DLD1 (cell line): ENCODE results near the gene KLRC1.
"Not testable (repeated sequence)": the region's sequence is repeated elsewhere in the genome, so short reads cannot be mapped to it uniquely, and the experiment has no call there.

Source experiments
- in situ Hi-C: cut with HindIII; loops from 2 replicates; pipeline ENCODE4 v1.10.0; 2017; ENCODE audit warnings: low sequenced_read_pairs

KLRC1 gene

GRCh38 chr12:10424260-10424899 lies 28.8 kb downstream of the KLRC1 start:
- in situ Hi-C loops, result not testable (repeated sequence)

- in situ Hi-C loops, result not testable (repeated sequence)
These were observed 31.0 kb downstream of the KLRC1 start for GRCh38 chr12:10422159-10422558.

GRCh38 chr12:10420334-10420733 lies 32.8 kb downstream of the KLRC1 start, which contains the start of gene KLRC3:
Gene KLRC3 (minus strand): TSS chr12:10420595. CDS start chr12:10420550, 45 bp downstream.
- in situ Hi-C loops, result not testable (repeated sequence)

- in situ Hi-C loops, result no loop called here
These were observed 43.8 kb downstream of the KLRC1 start, which contains the start of gene KLRC4 for GRCh38 chr12:10409392-10409791. Gene KLRC4 (minus strand): TSS chr12:10409757. CDS start chr12:10409575, 182 bp downstream.

DNA sequence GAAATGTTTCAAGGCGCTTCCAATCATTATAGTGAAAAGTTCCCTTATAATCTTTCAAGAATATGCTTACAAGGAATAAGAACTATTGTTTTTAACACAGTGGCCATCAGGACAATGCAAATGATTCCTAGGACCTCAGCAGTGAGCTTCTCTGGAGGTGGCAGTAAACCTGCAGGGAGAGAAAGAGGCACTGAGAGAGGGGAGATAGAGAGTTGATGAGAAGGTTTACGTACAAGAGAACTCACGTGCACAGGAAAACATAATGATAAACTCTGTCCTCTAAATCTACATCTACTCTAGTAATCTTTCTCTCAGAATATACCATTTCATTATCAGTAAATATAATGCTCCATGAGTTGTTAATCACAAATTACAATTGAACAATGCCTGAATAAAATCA lies 44.3 kb downstream of the KLRC1 start:
- in situ Hi-C loops, result no loop called here

GRCh38 chr12:10406725-10407124 lies 46.5 kb downstream of the KLRC1 start:
- in situ Hi-C loops, result no loop called here

GRCh38 chr12:10405294-10405693 lies 47.9 kb downstream of the KLRC1 start:
- in situ Hi-C loops, result no loop called here

GRCh38 chr12:10404798-10405197 lies 48.4 kb downstream of the KLRC1 start:
- in situ Hi-C loops, result no loop called here

- in situ Hi-C loops, result no loop called here
These were observed 52.3 kb downstream of the KLRC1 start for GRCh38 chr12:10400829-10401228.

DNA sequence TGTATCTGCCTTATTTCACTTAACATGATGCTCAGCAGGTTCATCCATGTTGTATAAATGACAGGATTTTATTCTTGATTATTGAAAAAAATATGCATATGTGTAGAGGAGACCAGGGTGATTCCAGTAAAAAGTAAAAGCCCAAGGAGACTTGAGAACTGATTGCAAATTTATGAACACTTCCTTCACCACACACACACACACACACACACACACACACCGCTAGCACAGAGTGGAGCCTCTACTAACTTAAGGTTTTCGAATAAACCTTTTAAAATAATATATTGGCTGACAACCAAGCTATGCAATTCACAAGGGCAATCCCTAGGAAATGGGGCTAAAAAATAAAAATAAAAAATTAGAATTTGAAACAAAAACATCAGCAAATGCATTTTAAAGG lies 55.0 kb downstream of the KLRC1 start:
- in situ Hi-C loops, result no loop called here

DNA sequence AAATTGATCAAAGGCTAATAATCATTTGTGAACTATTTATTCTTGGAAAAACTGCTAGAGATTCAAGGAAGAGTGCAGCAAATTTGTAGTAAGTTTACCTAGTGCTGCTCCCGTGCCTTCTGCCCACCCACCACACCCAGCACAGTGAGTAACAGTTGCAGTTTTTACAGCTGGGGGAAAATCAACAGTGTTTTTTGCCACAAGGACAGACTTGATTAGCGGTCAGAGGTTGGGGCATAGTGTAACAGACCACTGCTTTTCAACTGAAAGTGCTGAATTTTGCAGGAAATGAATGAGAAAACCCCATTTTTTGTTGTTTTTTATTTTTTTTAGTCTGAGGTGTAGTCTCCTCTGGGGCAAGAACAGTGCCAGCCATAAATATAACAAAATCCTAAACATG lies 55.9 kb downstream of the KLRC1 start:
- in situ Hi-C loops, result no loop called here

- in situ Hi-C loops, result not testable (repeated sequence)
These were observed 57.0 kb downstream of the KLRC1 start for GRCh38 chr12:10396176-10396575.
